ENCODE measurements around the gene KIAA0408.
"Not testable (repeated sequence)": the region's sequence is repeated elsewhere in the genome, so short reads cannot be mapped to it uniquely, and the experiment has no call there.

Gene KIAA0408

GRCh38 chr6:127412016-127412415, 47.2 kb downstream of the KIAA0408 start:
- not testable (repeated sequence) for H3K4me3 ChIP-seq (ENCODE audit: low read depth, low read length); H3K9me3 ChIP-seq (ENCODE audit: control insufficient read depth, insufficient read depth, low read length); H3K27me3 ChIP-seq (ENCODE audit: control insufficient read depth, insufficient read depth, low read length); H3K36me3 ChIP-seq (ENCODE audit: control insufficient read depth, insufficient read depth, low read length); H3K27ac ChIP-seq (ENCODE audit: low read depth, low read length); H3K9ac ChIP-seq (ENCODE audit: low read depth, low read length); H3K4me1 ChIP-seq (ENCODE audit: control insufficient read depth, insufficient read depth, low read length)

Measured in HUES48 (cell line).